ENCODE measurements around the gene FHOD1.

FHOD1 gene

DNA sequence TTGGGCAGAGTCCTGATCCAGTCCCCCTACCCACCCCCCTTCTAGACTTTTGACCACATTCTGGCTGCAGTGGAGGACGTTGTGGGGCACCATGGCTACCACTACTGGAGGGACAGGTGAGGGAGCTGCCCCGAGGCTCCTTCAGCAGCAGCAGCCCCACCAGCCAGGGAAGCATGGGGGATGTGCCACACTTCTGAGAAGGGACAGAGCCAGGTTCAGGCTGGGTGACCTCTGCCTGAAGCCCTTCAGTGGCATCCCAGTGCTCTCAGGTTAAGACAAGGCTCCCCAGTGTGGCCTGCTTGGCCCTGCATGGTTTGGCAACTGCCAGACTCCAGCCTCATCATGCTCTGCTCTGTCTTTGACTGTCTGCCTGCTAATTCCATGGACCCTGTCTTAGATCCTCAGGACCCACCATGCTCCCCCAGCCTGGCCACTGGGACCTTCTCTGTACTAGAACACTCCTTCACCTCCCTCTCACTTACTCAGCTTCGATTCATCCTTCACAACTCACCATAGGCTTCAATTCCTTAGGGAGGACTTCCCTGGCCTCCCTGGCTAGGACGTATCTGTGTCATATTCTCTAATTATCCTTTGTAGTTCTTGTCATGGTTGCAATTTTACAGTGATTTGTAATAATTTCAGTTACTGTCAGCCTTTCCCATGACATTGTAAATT is 10.3 kb upstream of the FHOD1 start:
- POLR2A ChIA-PET, result no interaction called here
- Histone ChIP-seq H3K9me3 (ENCODE audit: control extremely low read depth in 1 of 5, control insufficient read depth in 4 of 5, insufficient read depth in 2 of 5, low read depth in 1 of 5, low read length in 4 of 5) (no peaks in the 10 kb centered on the region), H3K4me3 (ENCODE audit: control insufficient read depth in 1 of 7, extremely low read depth in 1 of 7, insufficient read depth in 4 of 7, low read depth in 2 of 7, low read length in 6 of 7) (no peak overlapping the region), H3K36me3 (ENCODE audit: control insufficient read depth in 4 of 4, insufficient read depth in 4 of 4, low read length in 3 of 4) (no peaks in the 10 kb centered on the region), H3K27me3 (replicated peaks in 2 of 5; ENCODE audit: control insufficient read depth in 4 of 5, insufficient read depth in 5 of 5, low read length in 4 of 5) (no peaks in the 10 kb centered on the region), H3K27ac (ENCODE audit: insufficient read depth in 1 of 2, low read depth in 1 of 2, low read length in 2 of 2, poor library complexity in 1 of 2, severe bottlenecking in 2 of 2) (no peak overlapping the region), H3K4me1 (ENCODE audit: control extremely low read depth in 1 of 4, control insufficient read depth in 4 of 4, insufficient read depth in 4 of 4, low read length in 3 of 4) (peaks cover 0 to 3% (median 1%) of the 10 kb centered on the region in 4 experiments)
- 100% methylated on average over 3 of the region's 4 CpGs for WGBS (ENCODE audit: insufficient coverage)
- CTCF ChIA-PET, result interaction anchor here (1.8 kb wide), 1 partner anchor 9 kb away, joined by 15 read pairs; the partner anchor contains the start of gene SLC9A5
- no peak for DNase-seq

DNA sequence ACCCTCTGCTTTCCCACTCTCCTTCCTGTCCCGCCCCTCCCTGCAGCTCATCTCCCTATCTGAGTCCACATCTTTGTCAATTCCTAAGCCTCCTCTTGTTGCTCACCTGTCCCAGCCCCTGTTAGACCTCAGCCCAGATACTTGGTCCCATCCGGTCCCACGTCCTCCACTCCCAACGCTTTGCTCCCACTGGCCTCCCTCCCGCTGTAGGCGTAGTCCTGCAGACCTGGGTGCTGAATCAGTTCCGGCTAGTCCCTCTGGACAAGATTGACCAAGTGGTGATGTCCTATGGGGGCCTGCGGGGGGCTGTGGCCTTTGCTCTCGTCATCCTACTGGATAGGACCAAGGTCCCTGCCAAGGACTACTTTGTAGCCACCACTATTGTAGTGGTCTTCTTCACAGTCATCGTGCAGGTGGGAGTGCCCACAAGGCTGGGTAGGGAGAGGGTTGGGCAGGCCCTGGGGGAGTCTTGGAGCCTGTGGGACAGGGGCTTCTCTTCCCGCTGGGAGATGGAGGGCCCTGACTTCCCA is 9.5 kb upstream of the FHOD1 start:
- H3K4me3 ChIP-seq (ENCODE audit: control insufficient read depth in 1 of 7, extremely low read depth in 1 of 7, insufficient read depth in 4 of 7, low read depth in 2 of 7, low read length in 6 of 7), result no peak overlapping the region
- no peaks in the 10 kb centered on the region for H3K9me3 ChIP-seq (ENCODE audit: control extremely low read depth in 1 of 5, control insufficient read depth in 4 of 5, insufficient read depth in 2 of 5, low read depth in 1 of 5, low read length in 4 of 5)
- peaks cover 0 to 3% (median 1%) of the 10 kb centered on the region in 4 experiments for H3K4me1 ChIP-seq (ENCODE audit: control extremely low read depth in 1 of 4, control insufficient read depth in 4 of 4, insufficient read depth in 4 of 4, low read length in 3 of 4)
- POLR2A ChIA-PET, result no interaction called here
- H3K27me3 ChIP-seq (replicated peaks in 2 of 5; ENCODE audit: control insufficient read depth in 4 of 5, insufficient read depth in 5 of 5, low read length in 4 of 5), result no peaks in the 10 kb centered on the region
- WGBS (ENCODE audit: insufficient coverage), result 100% methylated on average over 6 of the region's 11 CpGs
- no peak for DNase-seq
- CTCF ChIA-PET, result no interaction called here
- no peak overlapping the region for H3K27ac ChIP-seq (ENCODE audit: insufficient read depth in 1 of 2, low read depth in 1 of 2, low read length in 2 of 2, poor library complexity in 1 of 2, severe bottlenecking in 2 of 2)
- H3K36me3 ChIP-seq (ENCODE audit: control insufficient read depth in 4 of 4, insufficient read depth in 4 of 4, low read length in 3 of 4), result no peaks in the 10 kb centered on the region

GRCh38 chr16:67255553-67256221 is 8.4 kb upstream of the FHOD1 start:
- Histone ChIP-seq H3K27me3 (replicated peaks in 2 of 5; ENCODE audit: control insufficient read depth in 4 of 5, insufficient read depth in 5 of 5, low read length in 4 of 5) (peaks cover 0 to 5% (median 0%) of the 10 kb centered on the region in 5 experiments), H3K9me3 (ENCODE audit: control extremely low read depth in 1 of 5, control insufficient read depth in 4 of 5, insufficient read depth in 2 of 5, low read depth in 1 of 5, low read length in 4 of 5) (no peaks in the 10 kb centered on the region), H3K4me3 (ENCODE audit: control insufficient read depth in 1 of 7, extremely low read depth in 1 of 7, insufficient read depth in 4 of 7, low read depth in 2 of 7, low read length in 6 of 7) (no peak overlapping the region), H3K27ac (ENCODE audit: insufficient read depth in 1 of 2, low read depth in 1 of 2, low read length in 2 of 2, poor library complexity in 1 of 2, severe bottlenecking in 2 of 2) (no peak overlapping the region), H3K36me3 (ENCODE audit: control insufficient read depth in 4 of 4, insufficient read depth in 4 of 4, low read length in 3 of 4) (no peaks in the 10 kb centered on the region), H3K4me1 (ENCODE audit: control extremely low read depth in 1 of 4, control insufficient read depth in 4 of 4, insufficient read depth in 4 of 4, low read length in 3 of 4) (peaks cover 0 to 2% (median 0%) of the 10 kb centered on the region in 4 experiments)
- ChIA-PET CTCF (interaction anchor here (0.9 to 1.2 kb wide), 2 partner anchors 9 to 10 kb away, joined by 4 to 5 read pairs; no protein-coding TSS in a partner anchor), POLR2A (no interaction called here)
- DNase-seq, result no peak
- 98% methylated on average over 12 of the region's 17 CpGs for WGBS (ENCODE audit: insufficient coverage)

- 98% methylated on average over 17 of the region's 18 CpGs for WGBS (ENCODE audit: insufficient coverage)
- H3K27me3 ChIP-seq (replicated peaks in 2 of 5; ENCODE audit: control insufficient read depth in 4 of 5, insufficient read depth in 5 of 5, low read length in 4 of 5), result peaks cover 0 to 11% (median 5%) of the 10 kb centered on the region in 5 experiments
- no peaks in the 10 kb centered on the region for H3K36me3 ChIP-seq (ENCODE audit: control insufficient read depth in 4 of 4, insufficient read depth in 4 of 4, low read length in 3 of 4)
- POLR2A ChIA-PET, result interaction anchor here (0.6 kb wide), 1 partner anchor 26 kb away, joined by 3 read pairs; no protein-coding TSS in a partner anchor
- CTCF ChIA-PET, result interaction anchor here (0.9 to 1.2 kb wide), 2 partner anchors 10 to 11 kb away, joined by 4 to 5 read pairs; no protein-coding TSS in a partner anchor
- DNase-seq, result no peak
- no peaks in the 10 kb centered on the region for H3K9me3 ChIP-seq (ENCODE audit: control extremely low read depth in 1 of 5, control insufficient read depth in 4 of 5, insufficient read depth in 2 of 5, low read depth in 1 of 5, low read length in 4 of 5)
- H3K4me3 ChIP-seq (ENCODE audit: control insufficient read depth in 1 of 7, extremely low read depth in 1 of 7, insufficient read depth in 4 of 7, low read depth in 2 of 7, low read length in 6 of 7), result no peak overlapping the region
- H3K4me1 ChIP-seq (ENCODE audit: control extremely low read depth in 1 of 4, control insufficient read depth in 4 of 4, insufficient read depth in 4 of 4, low read length in 3 of 4), result peaks cover 0 to 2% (median 0%) of the 10 kb centered on the region in 4 experiments
- no peak overlapping the region for H3K27ac ChIP-seq (ENCODE audit: insufficient read depth in 1 of 2, low read depth in 1 of 2, low read length in 2 of 2, poor library complexity in 1 of 2, severe bottlenecking in 2 of 2)
These were observed 7.7 kb upstream of the FHOD1 start for GRCh38 chr16:67254801-67255552.

GRCh38 chr16:67252609-67253497 is 5.6 kb upstream of the FHOD1 start:
- CTCF ChIA-PET, result interaction anchor here (2.2 kb wide), 1 partner anchor 8 kb away, joined by 8 read pairs; no protein-coding TSS in a partner anchor
- no peak for DNase-seq
- POLR2A ChIA-PET, result no interaction called here
- Histone ChIP-seq H3K4me3 (ENCODE audit: control insufficient read depth in 1 of 7, extremely low read depth in 1 of 7, insufficient read depth in 4 of 7, low read depth in 2 of 7, low read length in 6 of 7) (no peak overlapping the region), H3K27me3 (replicated peaks in 2 of 5; ENCODE audit: control insufficient read depth in 4 of 5, insufficient read depth in 5 of 5, low read length in 4 of 5) (peaks cover 0 to 23% (median 13%) of the 10 kb centered on the region in 5 experiments), H3K4me1 (ENCODE audit: control extremely low read depth in 1 of 4, control insufficient read depth in 4 of 4, insufficient read depth in 4 of 4, low read length in 3 of 4) (peaks cover 2 to 19% (median 16%) of the 10 kb centered on the region in 4 experiments), H3K9me3 (ENCODE audit: control extremely low read depth in 1 of 5, control insufficient read depth in 4 of 5, insufficient read depth in 2 of 5, low read depth in 1 of 5, low read length in 4 of 5) (no peaks in the 10 kb centered on the region), H3K27ac (ENCODE audit: insufficient read depth in 1 of 2, low read depth in 1 of 2, low read length in 2 of 2, poor library complexity in 1 of 2, severe bottlenecking in 2 of 2) (no peak overlapping the region), H3K36me3 (ENCODE audit: control insufficient read depth in 4 of 4, insufficient read depth in 4 of 4, low read length in 3 of 4) (no peaks in the 10 kb centered on the region)
- 95% methylated on average over 4 of the region's 4 CpGs for WGBS (ENCODE audit: insufficient coverage)

DNA sequence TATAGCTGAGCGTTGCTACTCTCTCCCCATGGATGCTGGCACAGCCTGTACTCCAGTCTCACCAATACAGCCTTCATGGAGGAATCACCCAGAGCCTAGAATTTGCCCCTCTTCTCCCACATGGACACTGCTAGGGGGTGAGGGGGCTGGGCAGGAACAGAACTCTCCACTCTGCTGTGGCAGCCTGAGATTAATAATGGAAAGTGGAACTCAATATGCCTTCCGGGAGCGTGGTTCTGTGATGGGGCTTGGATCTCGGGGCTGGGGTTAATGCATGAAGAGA is 2.7 kb upstream of the FHOD1 start:
- Histone ChIP-seq H3K36me3 (ENCODE audit: control insufficient read depth in 4 of 4, insufficient read depth in 4 of 4, low read length in 3 of 4) (no peaks in the 10 kb centered on the region), H3K4me3 (ENCODE audit: control insufficient read depth in 1 of 7, extremely low read depth in 1 of 7, insufficient read depth in 4 of 7, low read depth in 2 of 7, low read length in 6 of 7) (no peak overlapping the region), H3K9me3 (ENCODE audit: control extremely low read depth in 1 of 5, control insufficient read depth in 4 of 5, insufficient read depth in 2 of 5, low read depth in 1 of 5, low read length in 4 of 5) (no peaks in the 10 kb centered on the region), H3K27ac (ENCODE audit: insufficient read depth in 1 of 2, low read depth in 1 of 2, low read length in 2 of 2, poor library complexity in 1 of 2, severe bottlenecking in 2 of 2) (no peak overlapping the region), H3K4me1 (ENCODE audit: control extremely low read depth in 1 of 4, control insufficient read depth in 4 of 4, insufficient read depth in 4 of 4, low read length in 3 of 4) (peaks cover 4 to 39% (median 37%) of the 10 kb centered on the region in 4 experiments), H3K27me3 (replicated peaks in 2 of 5; ENCODE audit: control insufficient read depth in 4 of 5, insufficient read depth in 5 of 5, low read length in 4 of 5) (peaks cover 0 to 23% (median 13%) of the 10 kb centered on the region in 5 experiments)
- WGBS (ENCODE audit: insufficient coverage), result 100% methylated on average over 3 of the region's 4 CpGs
- ChIA-PET CTCF (interaction anchor here (0.9 to 2.6 kb wide), 4 partner anchors 9 to 26 kb away, joined by 3 to 15 read pairs (median 8); no protein-coding TSS in a partner anchor), POLR2A (interaction anchor here (0.5 kb wide), 1 partner anchor 68 kb away, joined by 4 read pairs; no protein-coding TSS in a partner anchor)
- DNase-seq, result no peak

All from common myeloid progenitor, CD34-positive (primary cell).